GM10266 (cell line): ENCODE data around the gene ENTPD7.

ENCODE experiments used
- DNase-seq: peaks from one replicate; pipeline ENCODE4 v3.0.0; 2012; ENCODE audit errors: extremely low spot score
- CTCF ChIP-seq: IDR thresholded peaks from 2 replicates; pipeline ENCODE4 v1.5.1; 2012; ENCODE audit warnings: mild to moderate bottlenecking, low read depth; ENCODE audit not compliant: control insufficient read depth, insufficient read depth; ENCODE audit errors: missing control alignments

ENTPD7 gene

GRCh38 chr10:99628923-99629624, 30.2 kb upstream of the ENTPD7 start:
- no peak for DNase-seq

GRCh38 chr10:99629625-99629978, 29.7 kb upstream of the ENTPD7 start:
- no peak for DNase-seq
- no peak for TF ChIP-seq CTCF

More at GRCh38 chr10:99628923-99629624, 30.2 kb upstream of the ENTPD7 start:
- no peak for TF ChIP-seq CTCF

- peak; percentile 50 for TF ChIP-seq CTCF
- DNase-seq: no peak
Measured at GRCh38 chr10:99630433-99630832, 28.9 kb upstream of the ENTPD7 start.

GRCh38 chr10:99630991-99631390, 28.3 kb upstream of the ENTPD7 start:
- no peak for TF ChIP-seq CTCF
- no peak for DNase-seq

GRCh38 chr10:99631496-99631895, 27.8 kb upstream of the ENTPD7 start:
- no peak for DNase-seq
- TF ChIP-seq CTCF: no peak

- no peak for DNase-seq
- no peak for TF ChIP-seq CTCF
Measured at GRCh38 chr10:99633832-99634231, 25.5 kb upstream of the ENTPD7 start.

- no peak for TF ChIP-seq CTCF
- DNase-seq: no peak
Measured at GRCh38 chr10:99647601-99648151, 11.6 kb upstream of the ENTPD7 start.
